Measurements from ENCODE around the gene UGT1A6. TPM values are rescaled to one million over a fixed set of nuclear protein-coding genes. Genes with fewer than 3 reads are reported as not detected.

The UGT1A6 gene
- total RNA-seq, 1 donor from 2014 or later = not detected

DNA sequence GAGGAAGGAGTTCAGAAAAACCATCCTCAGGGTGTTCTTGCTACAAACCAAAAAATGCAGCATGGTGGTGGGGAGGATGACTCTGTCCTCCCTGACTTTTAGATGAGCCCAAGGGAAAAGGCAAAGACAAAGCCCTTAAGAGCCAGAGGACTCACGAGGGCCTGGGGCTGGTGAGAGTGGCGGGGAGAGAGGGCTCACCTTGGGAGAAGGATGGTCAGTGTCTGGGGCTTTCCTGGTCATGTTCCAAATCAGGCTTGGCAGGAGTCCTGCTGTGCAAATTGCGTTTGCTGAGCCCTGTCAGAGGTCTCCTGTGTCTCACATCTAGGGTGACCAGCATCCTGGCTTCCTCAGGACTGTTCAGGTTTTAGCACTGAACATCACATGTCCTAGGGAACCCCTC is 72.1 kb downstream of the UGT1A6 start:
- Histone ChIP-seq H3K27me3 (ENCODE audit: low read depth) (peaks cover 73% of the 10 kb centered on the region), H3K4me3 (no peak overlapping the region), H3K27ac (replicated peaks) (no peak overlapping the region), H3K9me3 (replicated peaks) (no peaks in the 10 kb centered on the region), H3K36me3 (no peaks in the 10 kb centered on the region), H3K4me1 (no peaks in the 10 kb centered on the region)
- intact Hi-C loops (cut with micrococcal nuclease) = no loop called here
- no peak for DNase-seq
- TF ChIP-seq, protein P1, sequence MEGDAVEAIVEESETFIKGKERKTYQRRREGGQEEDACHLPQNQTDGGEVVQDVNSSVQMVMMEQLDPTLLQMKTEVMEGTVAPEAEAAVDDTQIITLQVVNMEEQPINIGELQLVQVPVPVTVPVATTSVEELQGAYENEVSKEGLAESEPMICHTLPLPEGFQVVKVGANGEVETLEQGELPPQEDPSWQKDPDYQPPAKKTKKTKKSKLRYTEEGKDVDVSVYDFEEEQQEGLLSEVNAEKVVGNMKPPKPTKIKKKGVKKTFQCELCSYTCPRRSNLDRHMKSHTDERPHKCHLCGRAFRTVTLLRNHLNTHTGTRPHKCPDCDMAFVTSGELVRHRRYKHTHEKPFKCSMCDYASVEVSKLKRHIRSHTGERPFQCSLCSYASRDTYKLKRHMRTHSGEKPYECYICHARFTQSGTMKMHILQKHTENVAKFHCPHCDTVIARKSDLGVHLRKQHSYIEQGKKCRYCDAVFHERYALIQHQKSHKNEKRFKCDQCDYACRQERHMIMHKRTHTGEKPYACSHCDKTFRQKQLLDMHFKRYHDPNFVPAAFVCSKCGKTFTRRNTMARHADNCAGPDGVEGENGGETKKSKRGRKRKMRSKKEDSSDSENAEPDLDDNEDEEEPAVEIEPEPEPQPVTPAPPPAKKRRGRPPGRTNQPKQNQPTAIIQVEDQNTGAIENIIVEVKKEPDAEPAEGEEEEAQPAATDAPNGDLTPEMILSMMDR (IDR thresholded peaks at IDR 0.05; ENCODE audit: borderline replicate concordance) = no peak

DNA sequence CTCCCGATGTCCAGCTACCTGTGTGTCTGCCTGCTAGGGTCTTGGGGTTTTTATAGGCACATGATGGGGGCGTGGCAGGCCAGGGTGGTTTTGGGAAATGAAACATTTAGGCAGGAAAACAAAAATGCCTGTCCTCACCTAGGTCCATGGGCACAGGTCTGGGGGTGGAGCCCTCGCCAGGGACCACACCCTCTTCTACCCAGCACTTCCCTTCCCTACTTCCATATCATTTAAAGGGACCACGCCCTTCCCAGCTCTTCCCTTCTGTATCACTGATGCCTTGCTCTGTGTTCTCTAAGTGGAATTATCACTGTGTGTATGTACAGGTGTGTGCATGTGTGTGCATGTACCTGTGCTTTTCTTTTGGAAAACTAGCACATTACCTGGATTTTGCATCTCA is 73.7 kb downstream of the UGT1A6 start:
- peaks cover 71% of the 10 kb centered on the region for H3K27me3 ChIP-seq (ENCODE audit: low read depth)
- no peaks in the 10 kb centered on the region for H3K4me1 ChIP-seq
- TF ChIP-seq, protein P1 (IDR thresholded peaks at IDR 0.05; ENCODE audit: borderline replicate concordance) = no peak
- no peak overlapping the region for H3K27ac ChIP-seq (replicated peaks)
- no peaks in the 10 kb centered on the region for H3K36me3 ChIP-seq
- H3K4me3 ChIP-seq = no peak overlapping the region
- intact Hi-C loops (cut with micrococcal nuclease) = no loop called here
- DNase-seq = no peak
- no peaks in the 10 kb centered on the region for H3K9me3 ChIP-seq (replicated peaks)

DNA sequence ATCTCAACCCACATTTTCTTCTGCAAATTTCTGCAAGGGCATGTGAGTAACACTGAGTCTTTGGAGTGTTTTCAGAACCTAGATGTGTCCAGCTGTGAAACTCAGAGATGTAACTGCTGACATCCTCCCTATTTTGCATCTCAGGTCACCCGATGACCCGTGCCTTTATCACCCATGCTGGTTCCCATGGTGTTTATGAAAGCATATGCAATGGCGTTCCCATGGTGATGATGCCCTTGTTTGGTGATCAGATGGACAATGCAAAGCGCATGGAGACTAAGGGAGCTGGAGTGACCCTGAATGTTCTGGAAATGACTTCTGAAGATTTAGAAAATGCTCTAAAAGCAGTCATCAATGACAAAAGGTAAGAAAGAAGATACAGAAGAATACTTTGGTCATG is 75.4 kb downstream of the UGT1A6 start:
- TF ChIP-seq, protein P1 (IDR thresholded peaks at IDR 0.05; ENCODE audit: borderline replicate concordance) = no peak
- Histone ChIP-seq H3K4me1 (no peaks in the 10 kb centered on the region), H3K9me3 (replicated peaks) (no peaks in the 10 kb centered on the region), H3K4me3 (no peak overlapping the region), H3K36me3 (no peaks in the 10 kb centered on the region), H3K27me3 (ENCODE audit: low read depth) (peaks cover 65% of the 10 kb centered on the region), H3K27ac (replicated peaks) (no peak overlapping the region)
- DNase-seq = no peak
- intact Hi-C loops (cut with micrococcal nuclease) = no loop called here

DNA sequence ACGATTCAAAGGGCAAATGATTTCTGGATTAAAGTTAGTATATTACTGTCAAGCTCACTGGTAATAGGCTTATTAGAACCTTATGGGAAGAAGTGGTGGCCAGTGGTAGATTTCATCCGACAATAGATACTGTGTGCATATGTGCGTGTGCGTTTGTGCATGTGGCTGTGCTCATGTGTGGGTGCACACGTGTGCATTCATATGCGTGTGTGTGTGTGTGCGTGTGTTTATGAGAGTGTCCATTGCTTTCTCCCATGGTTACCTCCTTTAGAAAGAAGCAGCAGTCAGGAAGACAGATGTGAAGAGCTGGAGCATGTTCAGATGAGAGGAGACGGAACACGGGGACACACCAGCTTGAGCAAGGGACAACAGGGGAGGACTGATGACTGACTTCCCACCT is 76.6 kb downstream of the UGT1A6 start:
- TF ChIP-seq, protein P1 (IDR thresholded peaks at IDR 0.05; ENCODE audit: borderline replicate concordance) = no peak
- Histone ChIP-seq H3K4me3 (no peak overlapping the region), H3K27me3 (ENCODE audit: low read depth) (peaks cover 63% of the 10 kb centered on the region), H3K4me1 (no peaks in the 10 kb centered on the region), H3K27ac (replicated peaks) (no peak overlapping the region), H3K9me3 (replicated peaks) (no peaks in the 10 kb centered on the region), H3K36me3 (no peaks in the 10 kb centered on the region)
- no peak for DNase-seq
- intact Hi-C loops (cut with micrococcal nuclease) = no loop called here

DNA sequence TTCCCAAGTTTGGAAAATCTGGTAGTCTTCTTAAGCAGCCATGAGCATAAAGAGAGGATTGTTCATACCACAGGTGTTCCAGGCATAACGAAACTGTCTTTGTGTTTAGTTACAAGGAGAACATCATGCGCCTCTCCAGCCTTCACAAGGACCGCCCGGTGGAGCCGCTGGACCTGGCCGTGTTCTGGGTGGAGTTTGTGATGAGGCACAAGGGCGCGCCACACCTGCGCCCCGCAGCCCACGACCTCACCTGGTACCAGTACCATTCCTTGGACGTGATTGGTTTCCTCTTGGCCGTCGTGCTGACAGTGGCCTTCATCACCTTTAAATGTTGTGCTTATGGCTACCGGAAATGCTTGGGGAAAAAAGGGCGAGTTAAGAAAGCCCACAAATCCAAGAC is 79.5 kb downstream of the UGT1A6 start:
- peaks cover 37% of the 10 kb centered on the region for H3K27me3 ChIP-seq (ENCODE audit: low read depth)
- no peak overlapping the region for H3K4me3 ChIP-seq
- intact Hi-C loops (cut with micrococcal nuclease) = no loop called here
- TF ChIP-seq, protein P1 (IDR thresholded peaks at IDR 0.05; ENCODE audit: borderline replicate concordance) = no peak
- no peak overlapping the region for H3K27ac ChIP-seq (replicated peaks)
- no peaks in the 10 kb centered on the region for H3K4me1 ChIP-seq
- H3K9me3 ChIP-seq (replicated peaks) = peaks cover 15% of the 10 kb centered on the region
- no peak for DNase-seq
- no peaks in the 10 kb centered on the region for H3K36me3 ChIP-seq

DNA sequence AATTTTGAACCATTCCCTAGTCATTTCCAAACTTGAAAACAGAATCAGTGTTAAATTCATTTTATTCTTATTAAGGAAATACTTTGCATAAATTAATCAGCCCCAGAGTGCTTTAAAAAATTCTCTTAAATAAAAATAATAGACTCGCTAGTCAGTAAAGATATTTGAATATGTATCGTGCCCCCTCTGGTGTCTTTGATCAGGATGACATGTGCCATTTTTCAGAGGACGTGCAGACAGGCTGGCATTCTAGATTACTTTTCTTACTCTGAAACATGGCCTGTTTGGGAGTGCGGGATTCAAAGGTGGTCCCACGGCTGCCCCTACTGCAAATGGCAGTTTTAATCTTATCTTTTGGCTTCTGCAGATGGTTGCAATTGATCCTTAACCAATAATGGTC is 79.9 kb downstream of the UGT1A6 start:
- H3K4me3 ChIP-seq = no peak overlapping the region
- TF ChIP-seq, protein P1 (IDR thresholded peaks at IDR 0.05; ENCODE audit: borderline replicate concordance) = no peak
- H3K27ac ChIP-seq (replicated peaks) = no peak overlapping the region
- DNase-seq = no peak
- H3K36me3 ChIP-seq = no peaks in the 10 kb centered on the region
- peaks cover 16% of the 10 kb centered on the region for H3K9me3 ChIP-seq (replicated peaks)
- no peaks in the 10 kb centered on the region for H3K4me1 ChIP-seq
- intact Hi-C loops (cut with micrococcal nuclease) = no loop called here
- H3K27me3 ChIP-seq (ENCODE audit: low read depth) = peaks cover 33% of the 10 kb centered on the region
